Brain microvascular endothelial cell (primary cell): Measurements from ENCODE around the gene AFF3.
"Not testable (repeated sequence)": the region's sequence is repeated elsewhere in the genome, so short reads cannot be mapped to it uniquely, and the experiment has no call there.

Experiments used
- DNase-seq: peaks from one replicate; pipeline ENCODE4 v3.0.0-alpha.2; 2020
- H3K27ac ChIP-seq: fragments of 250-450 bp; sonication (Bioruptor Pico); 2 replicates; pipeline ENCODE4 v1.5.1; 2020; ENCODE audit warnings: mild to moderate bottlenecking, moderate library complexity
- H3K27me3 ChIP-seq: fragments of 250-450 bp; sonication (Bioruptor Pico); replicated peaks from 2 replicates; pipeline ENCODE4 v1.5.1; 2020; ENCODE audit warnings: mild to moderate bottlenecking
- H3K36me3 ChIP-seq: fragments of 250-450 bp; sonication (Bioruptor Pico); replicated peaks from 2 replicates; pipeline ENCODE4 v1.5.1; 2020; ENCODE audit warnings: mild to moderate bottlenecking
- H3K4me3 ChIP-seq: 2 replicates; pipeline ENCODE4 v1.5.1; 2011; ENCODE audit warnings: low read depth, mild to moderate bottlenecking, control low read depth, low read length, moderate library complexity
- in situ Hi-C: cut with HindIII; loops from 2 replicates; pipeline ENCODE4 v1.10.0; 2017; ENCODE audit warnings: low sequenced_read_pairs, low pct_ligation_motif_present
- TF ChIP-seq, protein P1 (sequence below): IDR thresholded peaks from 2 replicates; pipeline ENCODE4 v1.5.1; 2011; ENCODE audit warnings: low read depth, mild to moderate bottlenecking, moderate library complexity, low read length, control low read depth, inconsistent platforms; ENCODE audit errors: missing control alignments

Gene AFF3

DNA sequence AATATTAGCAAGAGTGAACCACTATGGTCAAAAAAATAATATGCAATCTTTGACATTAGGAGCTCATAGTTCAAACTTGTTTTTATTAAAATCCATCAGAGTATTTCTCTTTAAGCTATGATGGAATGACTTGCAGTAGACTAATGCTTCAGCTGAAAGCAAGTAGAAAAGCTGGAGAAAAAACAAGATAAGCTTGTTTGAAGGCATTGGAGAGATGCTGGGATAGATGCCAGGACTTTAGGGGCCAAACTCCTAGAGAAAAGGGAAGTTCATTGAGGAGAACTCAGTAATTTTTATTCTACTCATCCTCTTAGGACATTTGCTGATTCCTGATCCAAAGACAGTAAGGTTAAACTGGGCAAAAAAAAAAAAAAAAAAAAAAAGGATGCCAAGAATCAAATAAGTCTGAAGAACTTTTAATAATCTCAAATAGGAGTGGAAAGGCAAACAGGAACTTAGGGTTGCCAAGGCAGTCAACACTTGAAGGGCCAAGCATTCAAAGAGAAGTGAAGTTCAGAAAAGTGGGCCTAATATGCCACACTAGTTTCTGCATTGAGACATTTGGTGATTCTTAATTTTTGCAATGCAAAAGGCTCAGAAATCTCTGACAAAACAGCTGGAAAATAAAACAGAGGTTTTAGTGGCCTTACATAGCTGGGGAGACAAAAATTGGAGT is 19.7 kb upstream of the AFF3 start:
- in situ Hi-C loops = no loop called here
- TF ChIP-seq, protein P1, sequence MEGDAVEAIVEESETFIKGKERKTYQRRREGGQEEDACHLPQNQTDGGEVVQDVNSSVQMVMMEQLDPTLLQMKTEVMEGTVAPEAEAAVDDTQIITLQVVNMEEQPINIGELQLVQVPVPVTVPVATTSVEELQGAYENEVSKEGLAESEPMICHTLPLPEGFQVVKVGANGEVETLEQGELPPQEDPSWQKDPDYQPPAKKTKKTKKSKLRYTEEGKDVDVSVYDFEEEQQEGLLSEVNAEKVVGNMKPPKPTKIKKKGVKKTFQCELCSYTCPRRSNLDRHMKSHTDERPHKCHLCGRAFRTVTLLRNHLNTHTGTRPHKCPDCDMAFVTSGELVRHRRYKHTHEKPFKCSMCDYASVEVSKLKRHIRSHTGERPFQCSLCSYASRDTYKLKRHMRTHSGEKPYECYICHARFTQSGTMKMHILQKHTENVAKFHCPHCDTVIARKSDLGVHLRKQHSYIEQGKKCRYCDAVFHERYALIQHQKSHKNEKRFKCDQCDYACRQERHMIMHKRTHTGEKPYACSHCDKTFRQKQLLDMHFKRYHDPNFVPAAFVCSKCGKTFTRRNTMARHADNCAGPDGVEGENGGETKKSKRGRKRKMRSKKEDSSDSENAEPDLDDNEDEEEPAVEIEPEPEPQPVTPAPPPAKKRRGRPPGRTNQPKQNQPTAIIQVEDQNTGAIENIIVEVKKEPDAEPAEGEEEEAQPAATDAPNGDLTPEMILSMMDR = no peak
- Histone ChIP-seq H3K27me3 (no peaks in the 10 kb centered on the region), H3K27ac (no peak overlapping the region), H3K4me3 (no peak overlapping the region), H3K36me3 (no peaks in the 10 kb centered on the region)
- no peak for DNase-seq

DNA sequence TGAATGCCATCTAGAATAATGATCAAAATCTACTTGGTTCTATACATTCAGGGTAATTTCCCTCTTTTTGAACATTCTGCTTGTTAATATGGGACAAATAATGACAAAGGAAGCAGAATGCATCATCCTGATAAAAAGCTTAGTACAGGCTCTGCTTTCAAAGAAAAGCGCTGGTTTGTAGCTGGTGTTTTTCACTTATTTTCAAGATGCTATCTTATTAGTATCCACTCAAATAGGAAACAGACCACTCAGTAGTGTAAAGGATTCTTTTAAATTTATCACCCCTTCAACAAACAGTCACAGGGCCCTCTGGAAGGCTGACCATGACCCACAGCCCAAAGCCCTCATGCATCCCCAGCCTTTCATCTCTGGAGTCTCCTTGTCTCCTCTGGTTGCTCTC is 18.0 kb upstream of the AFF3 start:
- no peak for DNase-seq
- Histone ChIP-seq H3K27me3 (no peaks in the 10 kb centered on the region), H3K27ac (no peak overlapping the region), H3K36me3 (no peaks in the 10 kb centered on the region), H3K4me3 (no peak overlapping the region)
- in situ Hi-C loops = no loop called here
- TF ChIP-seq, protein P1 = no peak

DNA sequence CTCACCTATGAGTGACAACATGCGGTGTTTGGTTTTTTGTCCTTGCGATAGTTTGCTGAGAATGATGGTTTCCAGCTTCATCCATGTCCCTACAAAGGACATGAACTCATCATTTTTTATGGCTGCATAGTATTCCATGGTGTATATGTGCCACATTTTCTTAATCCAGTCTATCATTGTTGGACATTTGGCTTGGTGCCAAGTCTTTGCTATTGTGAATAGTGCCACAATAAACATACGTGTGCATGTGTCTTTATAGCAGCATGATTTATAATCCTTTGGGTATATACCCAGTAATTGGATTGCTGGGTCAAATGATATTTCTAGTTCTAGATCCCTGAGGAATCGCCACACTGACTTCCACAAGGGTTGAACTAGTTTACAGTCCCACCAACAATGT is 9.4 kb upstream of the AFF3 start:
- H3K27me3 ChIP-seq, DNase-seq, H3K27ac ChIP-seq, H3K36me3 ChIP-seq, in situ Hi-C loops, H3K4me3 ChIP-seq: not testable (repeated sequence)

DNA sequence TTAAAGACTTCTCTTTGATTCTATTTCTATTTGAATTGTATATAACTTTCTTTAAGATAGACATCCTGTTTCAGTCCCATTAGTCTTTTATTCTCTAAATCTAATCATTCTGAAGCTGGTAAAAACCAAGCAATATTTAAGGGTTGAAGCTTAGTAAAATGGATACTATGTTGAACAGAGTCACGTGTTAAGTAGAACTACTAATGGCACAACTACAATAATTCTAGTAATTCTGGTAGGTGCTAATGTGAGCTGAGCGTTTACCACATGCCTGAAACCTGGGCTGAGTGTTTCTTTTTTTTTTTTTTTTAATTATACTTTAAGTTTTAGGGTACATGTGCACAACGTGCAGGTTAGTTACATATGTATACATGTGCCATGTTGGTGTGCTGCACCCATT is 8.9 kb upstream of the AFF3 start:
- Histone ChIP-seq H3K27me3 (no peaks in the 10 kb centered on the region), H3K27ac (no peak overlapping the region), H3K4me3 (no peak overlapping the region), H3K36me3 (no peaks in the 10 kb centered on the region)
- in situ Hi-C loops = no loop called here
- TF ChIP-seq, protein P1 = no peak
- no peak for DNase-seq

DNA sequence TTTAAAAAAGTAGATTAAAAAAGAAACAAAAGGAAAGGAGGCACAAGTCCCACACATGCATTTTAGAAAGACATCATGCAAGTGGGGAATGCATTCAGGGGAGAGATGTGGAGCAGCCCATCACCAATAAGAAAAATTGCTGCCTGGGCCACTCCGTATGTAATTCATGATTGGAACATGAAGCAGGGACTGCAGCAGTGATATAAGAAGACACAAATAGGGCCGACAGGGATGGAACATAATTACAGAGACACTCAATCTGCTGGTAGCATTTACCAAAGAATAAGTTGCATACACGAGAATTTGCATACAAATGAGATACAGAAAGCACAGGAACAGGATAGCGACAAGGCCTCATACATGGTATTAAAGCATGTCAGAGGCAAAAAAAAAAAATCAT is 6.5 kb upstream of the AFF3 start:
- Histone ChIP-seq H3K27ac (no peak overlapping the region), H3K4me3 (no peak overlapping the region), H3K36me3 (no peaks in the 10 kb centered on the region), H3K27me3 (no peaks in the 10 kb centered on the region)
- TF ChIP-seq, protein P1 = no peak
- in situ Hi-C loops = no loop called here
- no peak for DNase-seq

DNA sequence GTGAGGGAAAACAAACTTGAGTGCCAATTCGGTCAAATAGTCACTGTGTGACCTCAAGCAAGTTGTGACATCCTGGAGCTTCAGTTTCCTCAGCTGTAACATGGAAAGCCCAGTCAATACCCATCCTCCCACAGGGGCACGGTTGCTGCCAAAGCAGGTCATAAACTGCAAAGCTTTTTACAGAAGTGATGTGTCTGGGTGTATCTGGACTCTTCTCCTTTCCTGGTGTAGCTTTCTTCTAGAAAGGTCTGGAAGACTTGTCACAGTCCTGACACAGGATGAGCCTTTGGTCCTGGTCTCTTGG is 4.2 kb upstream of the AFF3 start:
- no peak overlapping the region for H3K4me3 ChIP-seq
- in situ Hi-C loops = no loop called here
- DNase-seq = no peak
- no peaks in the 10 kb centered on the region for H3K27me3 ChIP-seq
- H3K36me3 ChIP-seq = no peaks in the 10 kb centered on the region
- TF ChIP-seq, protein P1 = no peak
- H3K27ac ChIP-seq = no peak overlapping the region
